Measurements from ENCODE around the gene IL17D.
"Not testable (repeated sequence)": the region's sequence is repeated elsewhere in the genome, so short reads cannot be mapped to it uniquely, and the experiment has no call there.

Gene IL17D

GRCh38 chr13:20720499-20720898 is 17.0 kb downstream of the IL17D start:
- no peak for DNase-seq

- no peak for DNase-seq
These were observed 17.6 kb downstream of the IL17D start for GRCh38 chr13:20721058-20721453.

GRCh38 chr13:20721454-20722357 is 18.2 kb downstream of the IL17D start:
- DNase-seq: peak in 2 of 3 experiments; percentile 64 to 68

GRCh38 chr13:20727856-20728255 is 24.4 kb downstream of the IL17D start:
- DNase-seq: no peak

- DNase-seq: no peak
These were observed 25.2 kb downstream of the IL17D start for GRCh38 chr13:20728579-20729311.

DNA sequence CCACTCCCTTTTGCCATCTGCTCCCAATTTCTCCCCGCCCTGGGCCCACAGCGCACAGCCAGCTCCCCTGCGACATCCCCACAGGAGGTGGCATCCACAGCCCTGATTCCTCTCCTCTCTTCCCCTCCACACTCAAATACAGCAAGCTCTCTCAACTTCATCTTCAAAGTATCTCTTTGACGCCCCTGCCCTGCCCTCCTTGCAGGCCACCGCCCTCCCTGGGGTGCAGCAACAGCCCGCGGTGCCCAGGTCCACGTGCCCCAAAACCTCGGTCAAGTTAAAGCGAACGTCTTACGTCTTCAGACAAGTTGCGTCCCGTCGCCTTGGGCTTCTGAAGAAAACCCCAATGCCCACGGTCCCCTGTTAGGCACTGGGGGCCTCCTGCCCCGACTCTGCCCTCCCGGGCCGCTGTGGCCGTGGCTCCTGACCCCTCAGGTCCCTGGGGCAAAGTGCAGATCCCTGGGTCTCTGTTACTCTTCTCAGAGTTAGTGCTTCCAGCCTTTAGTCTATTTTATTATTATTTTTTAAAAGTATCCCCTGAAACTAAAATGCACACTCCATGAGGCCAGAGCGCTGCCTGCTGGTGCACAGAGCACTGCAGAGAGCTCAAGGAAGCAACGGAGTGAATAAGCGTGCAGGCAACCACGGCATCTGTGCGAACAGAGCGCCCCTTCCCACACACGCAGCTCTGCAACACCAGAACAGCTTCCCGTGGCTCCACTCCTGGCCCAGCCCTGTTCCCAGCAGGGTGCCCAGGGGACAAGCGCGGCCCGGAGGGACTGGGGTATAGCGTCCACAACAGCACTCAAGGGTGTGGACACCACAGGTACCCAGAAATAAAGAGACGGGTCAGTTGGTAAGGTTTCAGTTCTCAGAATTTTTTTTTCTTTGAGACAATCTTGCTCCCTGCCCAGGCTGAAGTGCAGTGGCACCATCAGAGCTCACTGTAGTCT is 26.4 kb downstream of the IL17D start:
- DNase-seq: no peak

DNA sequence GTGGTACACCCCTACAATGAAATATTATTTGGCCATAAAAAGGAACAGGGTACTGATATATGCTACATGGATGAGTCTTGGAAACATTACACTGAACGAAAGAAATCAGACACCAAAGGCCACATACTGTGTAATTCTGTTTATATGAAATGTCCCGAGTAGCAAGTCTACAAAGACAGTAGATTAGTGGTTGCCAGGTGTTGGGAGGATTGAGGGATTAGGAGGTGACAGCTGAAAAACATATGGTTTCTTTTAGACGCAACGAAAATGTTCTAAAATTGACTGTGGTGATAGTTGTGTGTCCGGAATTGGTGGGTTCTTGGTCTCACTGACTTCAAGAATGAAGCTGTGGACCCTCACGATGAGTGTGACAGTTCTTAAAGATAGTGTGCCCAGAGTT is 35.1 kb downstream of the IL17D start:
- DNase-seq: no peak

- no peak for DNase-seq
These were observed 36.5 kb downstream of the IL17D start for GRCh38 chr13:20740021-20740420.

- DNase-seq: not testable (repeated sequence)
These were observed 40.4 kb downstream of the IL17D start for GRCh38 chr13:20743830-20744404.

DNA sequence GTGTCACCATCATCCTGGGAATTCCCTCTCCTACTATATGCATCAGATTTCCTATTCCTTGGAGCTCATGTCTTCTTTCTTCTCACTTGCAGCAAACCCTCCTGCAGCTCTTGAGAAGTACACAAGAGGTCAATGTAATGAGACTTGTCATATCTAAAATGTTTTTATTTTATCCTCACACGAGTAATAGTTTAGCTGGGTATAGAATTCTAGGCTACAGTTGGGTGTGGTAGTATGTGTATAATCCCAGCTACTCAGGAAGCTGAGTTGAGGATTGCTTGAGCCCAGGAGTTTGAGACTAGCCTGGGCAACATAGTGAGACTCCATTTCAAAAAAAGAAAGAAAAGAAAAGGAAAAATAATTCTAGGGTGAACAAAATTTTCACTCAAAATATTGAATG is 45.9 kb downstream of the IL17D start:
- no peak for DNase-seq

GRCh38 chr13:20754009-20754408 is 50.5 kb downstream of the IL17D start:
- no peak for DNase-seq

- DNase-seq: no peak
These were observed 57.4 kb downstream of the IL17D start for GRCh38 chr13:20760872-20761271.

GRCh38 chr13:20767309-20767943 is 63.9 kb downstream of the IL17D start:
- DNase-seq: no peak

GRCh38 chr13:20769091-20769490 is 65.6 kb downstream of the IL17D start:
- no peak for DNase-seq

DNA sequence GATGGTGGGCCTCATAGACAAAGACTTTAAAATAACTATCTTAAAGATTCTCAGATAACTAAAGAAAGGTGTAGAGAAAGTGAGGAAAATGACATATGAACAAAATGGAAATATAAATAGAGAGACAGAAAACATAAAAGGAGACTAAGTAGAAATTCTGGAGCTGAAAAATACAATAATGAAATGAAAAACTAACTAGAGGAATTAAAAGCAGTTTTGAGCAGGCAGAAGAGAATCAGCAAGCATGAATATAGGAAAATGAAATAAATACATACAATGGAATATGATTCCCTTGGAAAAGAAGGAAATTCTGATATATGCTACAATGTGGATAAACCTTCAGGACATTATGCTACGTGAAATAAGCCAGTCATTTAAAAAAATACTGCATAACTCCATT is 66.3 kb downstream of the IL17D start:
- DNase-seq: no peak
